Measurements from ENCODE around the gene B4GAT1.

The B4GAT1 gene

GRCh38 chr11:66315921-66316811 lies 31.3 kb downstream of the B4GAT1 start:
- DNase-seq (ENCODE audit: low read depth), result no peak
- H3K4me3 ChIP-seq (ENCODE audit: low read depth, low read length), result peak overlapping the region; percentile 74
- no peak for TF ChIP-seq CTCF (conservative IDR thresholded peaks at IDR 0.05; ENCODE audit: low read depth, low read length)

- DNase-seq (ENCODE audit: low read depth), result no peak
- H3K4me3 ChIP-seq (ENCODE audit: low read depth, low read length), result peak overlapping the region; percentile 74
- TF ChIP-seq CTCF (conservative IDR thresholded peaks at IDR 0.05; ENCODE audit: low read depth, low read length), result no peak
Measured at GRCh38 chr11:66315498-66315885, 31.9 kb downstream of the B4GAT1 start.

- peak overlapping the region; percentile 74 for H3K4me3 ChIP-seq (ENCODE audit: low read depth, low read length)
- no peak for DNase-seq (ENCODE audit: low read depth)
- no peak for TF ChIP-seq CTCF (conservative IDR thresholded peaks at IDR 0.05; ENCODE audit: low read depth, low read length)
Measured at GRCh38 chr11:66314561-66315497, 32.6 kb downstream of the B4GAT1 start.

GRCh38 chr11:66314186-66314501 lies 33.3 kb downstream of the B4GAT1 start:
- H3K4me3 ChIP-seq (ENCODE audit: low read depth, low read length), result peak overlapping the region; percentile 74
- DNase-seq (ENCODE audit: low read depth), result no peak

GRCh38 chr11:66313321-66314185 lies 33.9 kb downstream of the B4GAT1 start:
- DNase-seq (ENCODE audit: low read depth), result peak; percentile 51
- H3K4me3 ChIP-seq (ENCODE audit: low read depth, low read length), result peak overlapping the region; percentile 74
- peak; percentile 54 for TF ChIP-seq CTCF (conservative IDR thresholded peaks at IDR 0.05; ENCODE audit: low read depth, low read length)

More at GRCh38 chr11:66314186-66314501, 33.3 kb downstream of the B4GAT1 start:
- no peak for TF ChIP-seq CTCF (conservative IDR thresholded peaks at IDR 0.05; ENCODE audit: low read depth, low read length)

GRCh38 chr11:66312549-66313320 lies 34.7 kb downstream of the B4GAT1 start:
- no peak for TF ChIP-seq CTCF (conservative IDR thresholded peaks at IDR 0.05; ENCODE audit: low read depth, low read length)
- DNase-seq (ENCODE audit: low read depth), result peak; percentile 100
- H3K4me3 ChIP-seq (ENCODE audit: low read depth, low read length), result peak overlapping the region; percentile 74

All from choroid plexus epithelial cell (primary cell).